ENCODE measurements around the gene DHX9.

DNA sequence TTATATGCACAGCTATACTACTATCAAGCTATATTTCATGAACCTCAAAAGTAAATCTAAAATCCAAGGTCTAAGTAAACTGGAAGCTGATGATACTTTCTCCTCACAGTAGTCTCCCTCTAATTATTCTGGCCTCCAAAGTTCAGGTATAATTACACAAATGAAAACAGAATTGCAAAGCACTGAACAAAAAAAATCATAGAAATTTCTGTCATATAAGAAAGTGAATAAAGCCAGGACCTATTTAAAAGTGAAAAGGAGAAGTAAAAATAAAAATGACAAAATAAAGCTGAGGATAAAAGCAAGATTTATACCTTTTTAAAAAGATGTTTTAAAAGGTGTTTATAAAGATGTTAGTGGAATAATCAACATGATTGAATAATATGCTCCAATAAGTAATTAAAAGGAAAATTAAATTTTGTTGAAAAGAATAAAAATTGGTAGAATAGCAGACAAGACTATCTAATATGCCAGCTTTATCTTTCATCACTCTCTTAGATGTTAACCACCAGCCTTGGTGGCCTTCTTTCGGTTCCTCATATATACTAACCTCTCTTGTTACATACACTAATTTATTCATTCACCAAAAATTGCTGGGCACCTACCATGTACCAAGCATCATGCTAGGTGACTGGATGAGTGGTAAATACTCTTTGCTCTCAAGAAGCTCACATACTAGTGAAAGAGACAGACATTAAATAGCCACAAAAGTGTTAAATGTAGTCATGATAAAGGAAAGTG, 88.7 kb downstream of the DHX9 start:
- TF ChIP-seq EP300 (IDR thresholded peaks at IDR 0.05; ENCODE audit: low read depth) (no peak), POLR2A (IDR thresholded peaks at IDR 0.05) (no peak), POLR2AphosphoS5 (IDR thresholded peaks at IDR 0.05) (no peak)
- TF ChIP-seq, protein P1, sequence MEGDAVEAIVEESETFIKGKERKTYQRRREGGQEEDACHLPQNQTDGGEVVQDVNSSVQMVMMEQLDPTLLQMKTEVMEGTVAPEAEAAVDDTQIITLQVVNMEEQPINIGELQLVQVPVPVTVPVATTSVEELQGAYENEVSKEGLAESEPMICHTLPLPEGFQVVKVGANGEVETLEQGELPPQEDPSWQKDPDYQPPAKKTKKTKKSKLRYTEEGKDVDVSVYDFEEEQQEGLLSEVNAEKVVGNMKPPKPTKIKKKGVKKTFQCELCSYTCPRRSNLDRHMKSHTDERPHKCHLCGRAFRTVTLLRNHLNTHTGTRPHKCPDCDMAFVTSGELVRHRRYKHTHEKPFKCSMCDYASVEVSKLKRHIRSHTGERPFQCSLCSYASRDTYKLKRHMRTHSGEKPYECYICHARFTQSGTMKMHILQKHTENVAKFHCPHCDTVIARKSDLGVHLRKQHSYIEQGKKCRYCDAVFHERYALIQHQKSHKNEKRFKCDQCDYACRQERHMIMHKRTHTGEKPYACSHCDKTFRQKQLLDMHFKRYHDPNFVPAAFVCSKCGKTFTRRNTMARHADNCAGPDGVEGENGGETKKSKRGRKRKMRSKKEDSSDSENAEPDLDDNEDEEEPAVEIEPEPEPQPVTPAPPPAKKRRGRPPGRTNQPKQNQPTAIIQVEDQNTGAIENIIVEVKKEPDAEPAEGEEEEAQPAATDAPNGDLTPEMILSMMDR (IDR thresholded peaks at IDR 0.05), result no peak
